Stimulated activated CD4-positive, alpha-beta T cell treated with anti-CD3 and anti-CD28 coated beads, Interleukin-2, amount 100 ng/mL, for 24 hours (primary cell): ENCODE data around the gene MFSD6L.
"Not testable (repeated sequence)": the region's sequence is repeated elsewhere in the genome, so short reads cannot be mapped to it uniquely, and the experiment has no call there.

Source experiments
- DNase-seq, 2 donors: peaks; one replicate each; pipeline ENCODE4 v3.0.0-alpha.2; 2020

Gene MFSD6L

GRCh38 chr17:8825802-8826201 lies 26.6 kb upstream of the MFSD6L start:
- DNase-seq = no peak

GRCh38 chr17:8823279-8823678 lies 24.1 kb upstream of the MFSD6L start:
- no peak for DNase-seq

GRCh38 chr17:8822401-8823035 lies 23.4 kb upstream of the MFSD6L start:
- DNase-seq = no peak

- DNase-seq = no peak
These were observed 22.4 kb upstream of the MFSD6L start for GRCh38 chr17:8821446-8822105.

- DNase-seq = no peak
These were observed 21.3 kb upstream of the MFSD6L start for GRCh38 chr17:8820311-8821010.

GRCh38 chr17:8818654-8819330 lies 19.6 kb upstream of the MFSD6L start:
- no peak for DNase-seq

GRCh38 chr17:8818047-8818446 lies 18.9 kb upstream of the MFSD6L start:
- no peak for DNase-seq

GRCh38 chr17:8806926-8807550 lies 7.9 kb upstream of the MFSD6L start:
- no peak for DNase-seq

- no peak for DNase-seq
These were observed 7.2 kb upstream of the MFSD6L start for GRCh38 chr17:8806253-8806925.

- DNase-seq = not testable (repeated sequence)
These were observed 6.2 kb upstream of the MFSD6L start for GRCh38 chr17:8805396-8805795.

- DNase-seq = no peak
These were observed 4.6 kb upstream of the MFSD6L start for GRCh38 chr17:8803531-8804420.

GRCh38 chr17:8801135-8801840 lies 2.1 kb upstream of the MFSD6L start:
- DNase-seq = no peak

GRCh38 chr17:8800656-8801055 lies 1.5 kb upstream of the MFSD6L start:
- no peak for DNase-seq

- DNase-seq = no peak
These were observed 526 bp upstream of the MFSD6L start for GRCh38 chr17:8799570-8800212.

- DNase-seq = no peak
These were observed 854 bp downstream of the MFSD6L start for GRCh38 chr17:8798176-8798845.

GRCh38 chr17:8797621-8798175 lies 1.5 kb downstream of the MFSD6L start:
- no peak for DNase-seq

- DNase-seq = no peak
These were observed 4.5 kb downstream of the MFSD6L start for GRCh38 chr17:8794636-8795035.

GRCh38 chr17:8793649-8794048 lies 5.5 kb downstream of the MFSD6L start:
- no peak for DNase-seq

GRCh38 chr17:8792646-8793045 lies 6.5 kb downstream of the MFSD6L start:
- DNase-seq = no peak
